Activated CD8-positive, alpha-beta T cell treated with anti-CD3 and anti-CD28 coated beads for 36 hours (primary cell): ENCODE results near the gene NPC1. TPM values are rescaled to one million over a fixed set of nuclear protein-coding genes. Genes with fewer than 3 reads are reported as not detected.

Experiments used
- ATAC-seq: fragments of 200-7000 bp; cut with Tn5 transposase; one replicate; pipeline ENCODE4 v1.10.0; 2021; ENCODE audit warnings: mild to moderate bottlenecking, moderate library complexity
- CTCF ChIA-PET: fragments of 350-600 bp; sonication (Branson Sonifier 250); formaldehyde crosslinking; loops from one replicate; lab custom pipeline; 2021; ENCODE audit warnings: antibody characterized with exemption; lab: Charles Lee
- POLR2A ChIA-PET: fragments of 350-600 bp; sonication (Branson Sonifier 250); formaldehyde crosslinking; loops from one replicate; lab custom pipeline; 2021; ENCODE audit warnings: antibody characterized with exemption; lab: Charles Lee
- DNase-seq: peaks from one replicate; pipeline ENCODE4 v3.0.0-alpha.2; 2020
- H3K27ac Mint-ChIP-seq: one replicate; pipeline ENCODE4 v1.8.0; 2021; ENCODE audit warnings: mild to moderate bottlenecking, mixed read lengths
- H3K27me3 Mint-ChIP-seq: one replicate; pipeline ENCODE4 v1.8.0; 2021; ENCODE audit warnings: mixed read lengths
- H3K36me3 Mint-ChIP-seq: one replicate; pipeline ENCODE4 v1.8.0; 2021; ENCODE audit warnings: low read depth, mixed read lengths
- H3K4me1 Mint-ChIP-seq: one replicate; pipeline ENCODE4 v1.8.0; 2021; ENCODE audit warnings: low read depth, mixed read lengths
- H3K4me3 Mint-ChIP-seq: one replicate; pipeline ENCODE4 v1.8.0; 2021; ENCODE audit warnings: mild to moderate bottlenecking, moderate library complexity, mixed read lengths
- H3K9me3 Mint-ChIP-seq: one replicate; pipeline ENCODE4 v1.8.0; 2021; ENCODE audit warnings: mixed read lengths
- intact Hi-C: fragments of 100-400 bp; cut with micrococcal nuclease; formaldehyde crosslinking; loops from one replicate; pipeline ENCODE4 v1.10.0; 2022
- total RNA-seq, 2 experiments: library from RNA; stranded (reverse); gene quantifications; one replicate each; pipeline ENCODE4 v1.2.3, GENCODE V29; 2021
- TF ChIP-seq, protein P1 (sequence below): fragments of 200-600 bp; IDR thresholded peaks from one replicate; pipeline ENCODE4 v1.8.0; 2022; ENCODE audit warnings: antibody characterized with exemption, mild to moderate bottlenecking

NPC1 gene
- total RNA-seq, 2 experiments from 2014 or later, result 21.5 to 22.9 TPM

DNA sequence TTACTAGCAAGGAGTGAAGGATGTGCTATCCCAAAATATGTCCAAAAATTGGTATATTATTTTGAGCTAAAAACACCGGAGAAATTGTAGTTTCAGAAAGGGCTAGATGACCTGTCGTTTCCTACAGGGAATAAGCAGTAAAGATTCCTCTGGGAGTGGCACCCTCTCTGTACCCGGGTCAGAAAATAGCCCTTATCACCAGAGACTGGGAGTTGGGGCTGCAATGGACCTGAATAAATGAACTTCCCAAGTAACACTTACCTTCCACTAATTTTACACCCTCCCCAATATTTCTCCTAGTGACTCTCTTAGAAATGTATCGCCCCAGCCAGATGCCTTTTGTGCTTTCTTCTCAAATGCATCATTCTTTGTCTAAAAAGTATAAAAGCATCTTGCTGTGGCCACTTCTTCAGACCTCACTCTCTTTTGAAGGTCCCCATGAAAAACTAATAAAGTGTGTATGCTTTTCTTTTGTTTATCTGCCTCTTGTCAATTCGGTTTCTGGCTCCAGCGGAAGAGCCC is 83.7 kb downstream of the NPC1 start:
- Mint-ChIP-seq H3K9me3 (no peaks in the 10 kb centered on the region), H3K36me3 (peaks cover 11% of the 10 kb centered on the region), H3K4me1 (peaks cover 41% of the 10 kb centered on the region), H3K27me3 (no peaks in the 10 kb centered on the region), H3K27ac (peak overlapping the region; percentile 89), H3K4me3 (peak overlapping the region; percentile 97)
- TF ChIP-seq, protein P1, sequence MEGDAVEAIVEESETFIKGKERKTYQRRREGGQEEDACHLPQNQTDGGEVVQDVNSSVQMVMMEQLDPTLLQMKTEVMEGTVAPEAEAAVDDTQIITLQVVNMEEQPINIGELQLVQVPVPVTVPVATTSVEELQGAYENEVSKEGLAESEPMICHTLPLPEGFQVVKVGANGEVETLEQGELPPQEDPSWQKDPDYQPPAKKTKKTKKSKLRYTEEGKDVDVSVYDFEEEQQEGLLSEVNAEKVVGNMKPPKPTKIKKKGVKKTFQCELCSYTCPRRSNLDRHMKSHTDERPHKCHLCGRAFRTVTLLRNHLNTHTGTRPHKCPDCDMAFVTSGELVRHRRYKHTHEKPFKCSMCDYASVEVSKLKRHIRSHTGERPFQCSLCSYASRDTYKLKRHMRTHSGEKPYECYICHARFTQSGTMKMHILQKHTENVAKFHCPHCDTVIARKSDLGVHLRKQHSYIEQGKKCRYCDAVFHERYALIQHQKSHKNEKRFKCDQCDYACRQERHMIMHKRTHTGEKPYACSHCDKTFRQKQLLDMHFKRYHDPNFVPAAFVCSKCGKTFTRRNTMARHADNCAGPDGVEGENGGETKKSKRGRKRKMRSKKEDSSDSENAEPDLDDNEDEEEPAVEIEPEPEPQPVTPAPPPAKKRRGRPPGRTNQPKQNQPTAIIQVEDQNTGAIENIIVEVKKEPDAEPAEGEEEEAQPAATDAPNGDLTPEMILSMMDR, result no peak
- intact Hi-C loops, result loop anchor here (5.0 kb wide), 1 partner anchor 85 kb away; the partner anchor contains the start of gene NPC1
- ChIA-PET CTCF (interaction anchor here (1.5 to 6.8 kb wide), 3 partner anchors 11 to 14 kb away, joined by 5 to 44 read pairs (median 5); no protein-coding TSS in a partner anchor), POLR2A (interaction anchor here (0.6 to 3.5 kb wide), 7 partner anchors 9 to 365 kb away, joined by 3 to 11 read pairs (median 5); partner anchors contain the start of genes NPC1 and RIOK3)
- DNase-seq, result no peak
- no peak for ATAC-seq

DNA sequence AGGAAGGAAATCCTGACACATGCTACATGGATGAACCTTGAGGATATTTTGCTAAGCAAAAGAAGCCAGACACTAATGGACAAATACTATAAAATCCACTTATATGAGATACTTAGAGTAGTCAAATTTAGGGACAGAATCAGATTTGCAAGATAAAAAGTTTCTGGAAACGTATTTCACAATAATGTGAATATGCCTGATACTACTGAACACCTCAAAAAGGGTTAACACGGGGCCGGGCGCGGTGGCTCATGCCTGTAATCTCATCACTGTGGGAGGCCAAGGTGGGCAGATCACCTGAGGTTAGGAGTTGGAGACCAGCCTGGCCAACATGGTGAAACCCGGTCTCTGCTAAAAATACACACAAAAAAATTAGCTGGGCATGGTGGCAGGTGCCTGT is 84.7 kb downstream of the NPC1 start:
- H3K36me3 Mint-ChIP-seq, result peaks cover 11% of the 10 kb centered on the region
- no peaks in the 10 kb centered on the region for H3K9me3 Mint-ChIP-seq
- no peak for ATAC-seq
- H3K4me3 Mint-ChIP-seq, result no peak overlapping the region
- TF ChIP-seq, protein P1, result no peak
- H3K27ac Mint-ChIP-seq, result no peak overlapping the region
- CTCF ChIA-PET, result interaction anchor here (0.7 to 6.8 kb wide), 5 partner anchors 10 to 201 kb away, joined by 3 to 44 read pairs (median 5); no protein-coding TSS in a partner anchor
- intact Hi-C loops, result loop anchor here (5.0 kb wide), 1 partner anchor 86 kb away; the partner anchor contains the start of gene NPC1
- POLR2A ChIA-PET, result interaction anchor here (0.8 to 1.3 kb wide), 3 partner anchors 8 to 84 kb away, joined by 3 to 7 read pairs (median 4); partner anchors contain the start of gene NPC1
- DNase-seq, result no peak
- H3K27me3 Mint-ChIP-seq, result no peaks in the 10 kb centered on the region
- H3K4me1 Mint-ChIP-seq, result peaks cover 36% of the 10 kb centered on the region

DNA sequence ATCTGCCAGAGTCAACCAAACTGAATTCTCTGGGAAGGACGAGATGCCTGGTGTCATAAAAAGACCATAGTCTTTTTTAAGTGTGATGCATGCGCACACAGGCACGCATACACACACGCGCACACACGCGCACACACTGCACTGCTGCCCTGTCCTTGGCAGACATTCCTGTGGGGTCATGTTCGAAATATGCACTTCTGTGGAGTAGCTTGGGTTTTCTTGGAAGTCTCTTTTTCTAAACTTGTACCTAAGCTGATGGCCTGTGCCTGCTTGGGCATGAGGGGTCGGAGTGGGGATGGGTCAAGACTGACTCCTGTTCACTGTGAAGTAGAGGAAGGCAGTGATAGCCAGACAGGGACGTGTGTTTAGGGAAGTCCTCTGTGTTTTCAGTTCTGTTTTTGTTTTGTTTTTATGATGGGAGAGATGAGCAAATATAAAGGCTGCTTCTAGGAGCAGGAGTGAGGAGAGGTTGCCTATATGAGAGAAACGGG is 87.0 kb downstream of the NPC1 start:
- peaks cover 2% of the 10 kb centered on the region for H3K36me3 Mint-ChIP-seq
- DNase-seq, result no peak
- no peaks in the 10 kb centered on the region for H3K9me3 Mint-ChIP-seq
- ChIA-PET POLR2A (no interaction called here), CTCF (interaction anchor here (0.9 to 6.8 kb wide), 17 partner anchors 12 to 203 kb away, joined by 3 to 51 read pairs (median 6); partner anchors contain the start of gene RIOK3)
- H3K4me3 Mint-ChIP-seq, result no peak overlapping the region
- no peaks in the 10 kb centered on the region for H3K27me3 Mint-ChIP-seq
- TF ChIP-seq, protein P1, result no peak
- ATAC-seq, result no peak
- H3K27ac Mint-ChIP-seq, result no peak overlapping the region
- H3K4me1 Mint-ChIP-seq, result peaks cover 22% of the 10 kb centered on the region
- intact Hi-C loops, result no loop called here

DNA sequence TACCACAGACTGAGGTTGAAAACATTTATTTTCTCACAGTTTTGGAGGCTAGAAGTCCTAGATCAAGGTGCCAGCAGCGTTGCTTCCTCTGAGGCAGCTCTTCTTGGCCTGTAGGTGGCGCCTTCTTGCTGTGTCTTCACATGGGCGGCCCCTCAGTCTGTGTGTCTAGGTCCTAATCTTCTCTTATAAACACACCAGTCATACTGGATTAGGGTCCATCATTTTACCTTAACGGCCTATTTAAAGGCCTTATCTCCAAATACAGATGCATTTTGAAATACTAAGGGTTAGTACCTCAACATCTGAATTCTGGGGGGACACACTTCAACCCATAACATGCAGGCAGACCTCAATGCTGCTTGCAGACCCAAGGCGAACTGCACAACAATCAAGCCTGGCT is 87.4 kb downstream of the NPC1 start:
- H3K27me3 Mint-ChIP-seq, result no peaks in the 10 kb centered on the region
- TF ChIP-seq, protein P1, result peak; percentile 71
- CTCF ChIA-PET, result interaction anchor here (0.6 to 6.8 kb wide), 40 partner anchors 8 to 561 kb away, joined by 3 to 51 read pairs (median 4); partner anchors contain the start of genes NPC1 and RIOK3
- no peak overlapping the region for H3K4me3 Mint-ChIP-seq
- peaks cover 20% of the 10 kb centered on the region for H3K4me1 Mint-ChIP-seq
- H3K36me3 Mint-ChIP-seq, result peaks cover 1% of the 10 kb centered on the region
- no peak overlapping the region for H3K27ac Mint-ChIP-seq
- intact Hi-C loops, result no loop called here
- peak; percentile 57 for ATAC-seq
- POLR2A ChIA-PET, result no interaction called here
- DNase-seq, result peak; percentile 87
- no peaks in the 10 kb centered on the region for H3K9me3 Mint-ChIP-seq

DNA sequence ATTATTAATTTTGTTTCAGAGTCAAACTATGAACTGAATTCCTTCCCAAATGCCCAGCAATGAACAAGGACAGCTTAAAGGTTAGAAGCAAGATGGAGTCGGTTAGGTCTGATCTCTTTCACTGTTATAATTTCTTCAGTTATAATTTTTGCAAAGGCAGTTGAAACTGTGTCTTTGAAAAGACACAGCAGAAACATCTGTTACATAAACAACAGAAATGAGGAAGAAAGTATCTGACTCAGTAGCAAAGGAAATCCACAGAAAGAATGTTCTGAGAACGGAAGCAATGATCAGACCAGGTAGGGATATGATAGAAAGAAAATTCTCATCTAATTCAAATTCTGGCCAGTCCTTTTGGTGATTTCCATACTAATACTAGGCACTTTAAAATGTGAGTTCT is 88.2 kb downstream of the NPC1 start:
- H3K4me1 Mint-ChIP-seq, result peaks cover 20% of the 10 kb centered on the region
- intact Hi-C loops, result no loop called here
- ChIA-PET POLR2A (no interaction called here), CTCF (interaction anchor here (0.6 to 6.8 kb wide), 41 partner anchors 8 to 561 kb away, joined by 3 to 51 read pairs (median 4); partner anchors contain the start of genes NPC1 and RIOK3)
- no peaks in the 10 kb centered on the region for H3K36me3 Mint-ChIP-seq
- no peaks in the 10 kb centered on the region for H3K27me3 Mint-ChIP-seq
- no peak overlapping the region for H3K27ac Mint-ChIP-seq
- TF ChIP-seq, protein P1, result no peak
- no peak overlapping the region for H3K4me3 Mint-ChIP-seq
- DNase-seq (no peak), ATAC-seq (no peak)
- H3K9me3 Mint-ChIP-seq, result no peaks in the 10 kb centered on the region
